ENCODE results near the gene YPEL3.

DNA sequence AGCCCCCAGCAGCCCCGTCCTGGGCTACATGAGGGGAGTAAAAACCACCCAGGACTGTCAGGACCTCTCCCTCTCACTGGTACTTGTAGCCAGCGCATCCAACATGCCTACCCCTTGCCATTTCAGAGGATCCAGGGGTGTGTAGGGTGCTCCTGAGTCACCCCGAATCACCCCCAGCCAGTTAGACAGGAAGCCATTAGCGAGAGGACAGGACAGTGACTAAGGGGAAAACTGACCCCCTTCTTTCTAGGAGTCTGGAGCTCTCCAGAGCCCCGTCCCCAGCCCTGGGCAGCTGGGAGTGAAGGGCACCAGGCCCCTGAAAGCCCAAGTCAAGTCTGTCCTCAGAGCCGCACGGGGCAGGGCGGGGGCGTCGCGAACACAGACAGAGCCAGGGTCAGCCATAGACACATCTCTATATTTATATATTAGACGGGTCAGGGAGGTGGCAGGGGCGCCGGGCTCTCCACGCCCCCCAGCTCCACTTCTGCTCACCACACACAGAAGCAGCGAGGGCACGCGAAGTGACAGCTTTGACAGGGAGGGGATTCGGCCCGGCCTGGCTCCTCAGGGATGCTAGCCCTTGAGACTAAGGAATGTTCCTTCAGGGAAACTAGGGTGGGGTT is 17.8 kb upstream of the YPEL3 start:
- TF ChIP-seq POLR2AphosphoS5 (IDR thresholded peaks at IDR 0.05) (no peak), CTCF (IDR thresholded peaks at IDR 0.05) (no peak), POLR2A (IDR thresholded peaks at IDR 0.05) (no peak)
